Peyer's patch (tissue), 4 donors: ENCODE data around the gene LYST. TPM values are rescaled to one million over a fixed set of nuclear protein-coding genes. Genes with fewer than 3 reads are reported as not detected.

Experiments used
- DNase-seq, 3 donors: peaks; one replicate each; pipeline ENCODE4 v3.0.0-alpha.2; 2017 to 2019
- H3K27ac ChIP-seq, 4 donors: fragments of 200-600 bp; sonication (generic); one replicate each; pipeline ENCODE4 v1.5.1; 2016 to 2019
- H3K27me3 ChIP-seq, 2 donors: fragments of 200-600 bp; sonication (generic); one replicate each; pipeline ENCODE4 v1.5.1; 2019
- H3K36me3 ChIP-seq, 3 donors: fragments of 200-600 bp; sonication (generic); one replicate each; pipeline ENCODE4 v1.5.1; 2016 to 2019
- H3K4me1 ChIP-seq, 4 donors: fragments of 200-600 bp; sonication (generic); one replicate each; pipeline ENCODE4 v1.5.1; 2016 to 2019
- H3K4me3 ChIP-seq, 4 donors: fragments of 200-600 bp; sonication (generic); 1 replicate in 3 of 4; 2 replicates in 1 of 4; pipeline ENCODE4 v1.5.1; 2016 to 2019; ENCODE audit warnings: mild to moderate bottlenecking in 1 of 4
- H3K9me3 ChIP-seq, 4 donors: fragments of 200-600 bp; sonication (generic); one replicate each; pipeline ENCODE4 v1.5.1; 2016 to 2019; ENCODE audit warnings: mild to moderate bottlenecking in 1 of 4
- POLR2A ChIP-seq, 2 donors: fragments of 450-650 bp; IDR thresholded peaks; one replicate each; pipeline ENCODE4 v1.5.1; 2017; ENCODE audit warnings: antibody characterized with exemption in 2 of 2, mild to moderate bottlenecking in 2 of 2, moderate library complexity in 2 of 2
- total RNA-seq, 4 donors: library from RNA; depleted of rRNA; stranded (reverse); fragments of >200 nt; gene quantifications; one replicate each; pipeline ENCODE4 v1.1.0, GENCODE V29; 2016
- TF ChIP-seq, protein P1 (sequence below), 6 experiments: fragments of 450-650 bp in 4 of 6; fragments of 200-600 bp in 2 of 6; sonication (generic) in 1 of 6; IDR thresholded peaks; one replicate each; pipeline ENCODE4 v1.5.1; 2017 to 2019; ENCODE audit warnings: antibody characterized with exemption in 6 of 6, mild to moderate bottlenecking in 3 of 6, moderate library complexity in 1 of 6

LYST gene
- total RNA-seq, 4 donors from 2014 or later, result 27.8 to 68.5 (median 35.5) TPM

GRCh38 chr1:235688096-235688495 lies 178.6 kb downstream of the LYST start:
- H3K27me3 ChIP-seq, result no peaks in the 10 kb centered on the region
- H3K4me3 ChIP-seq, result no peak overlapping the region
- DNase-seq, result no peak
- no peak overlapping the region for H3K27ac ChIP-seq
- peaks cover 0 to 45% (median 0%) of the 10 kb centered on the region in 3 donors for H3K36me3 ChIP-seq
- H3K4me1 ChIP-seq, result no peaks in the 10 kb centered on the region
- TF ChIP-seq, protein P1, sequence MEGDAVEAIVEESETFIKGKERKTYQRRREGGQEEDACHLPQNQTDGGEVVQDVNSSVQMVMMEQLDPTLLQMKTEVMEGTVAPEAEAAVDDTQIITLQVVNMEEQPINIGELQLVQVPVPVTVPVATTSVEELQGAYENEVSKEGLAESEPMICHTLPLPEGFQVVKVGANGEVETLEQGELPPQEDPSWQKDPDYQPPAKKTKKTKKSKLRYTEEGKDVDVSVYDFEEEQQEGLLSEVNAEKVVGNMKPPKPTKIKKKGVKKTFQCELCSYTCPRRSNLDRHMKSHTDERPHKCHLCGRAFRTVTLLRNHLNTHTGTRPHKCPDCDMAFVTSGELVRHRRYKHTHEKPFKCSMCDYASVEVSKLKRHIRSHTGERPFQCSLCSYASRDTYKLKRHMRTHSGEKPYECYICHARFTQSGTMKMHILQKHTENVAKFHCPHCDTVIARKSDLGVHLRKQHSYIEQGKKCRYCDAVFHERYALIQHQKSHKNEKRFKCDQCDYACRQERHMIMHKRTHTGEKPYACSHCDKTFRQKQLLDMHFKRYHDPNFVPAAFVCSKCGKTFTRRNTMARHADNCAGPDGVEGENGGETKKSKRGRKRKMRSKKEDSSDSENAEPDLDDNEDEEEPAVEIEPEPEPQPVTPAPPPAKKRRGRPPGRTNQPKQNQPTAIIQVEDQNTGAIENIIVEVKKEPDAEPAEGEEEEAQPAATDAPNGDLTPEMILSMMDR (IDR thresholded peaks at IDR 0.05), result no peak
- no peak for TF ChIP-seq POLR2A (IDR thresholded peaks at IDR 0.05)
- H3K9me3 ChIP-seq, result no peaks in the 10 kb centered on the region

- H3K4me3 ChIP-seq, result no peak overlapping the region
- TF ChIP-seq, protein P1 (IDR thresholded peaks at IDR 0.05), result no peak
- no peak for TF ChIP-seq POLR2A (IDR thresholded peaks at IDR 0.05)
- no peaks in the 10 kb centered on the region for H3K9me3 ChIP-seq
- H3K27ac ChIP-seq, result no peak overlapping the region
- H3K27me3 ChIP-seq, result no peaks in the 10 kb centered on the region
- peaks cover 0 to 13% (median 0%) of the 10 kb centered on the region in 3 donors for H3K36me3 ChIP-seq
- no peaks in the 10 kb centered on the region for H3K4me1 ChIP-seq
- DNase-seq, result no peak
Measured at GRCh38 chr1:235683653-235684052, 183.1 kb downstream of the LYST start.

DNA sequence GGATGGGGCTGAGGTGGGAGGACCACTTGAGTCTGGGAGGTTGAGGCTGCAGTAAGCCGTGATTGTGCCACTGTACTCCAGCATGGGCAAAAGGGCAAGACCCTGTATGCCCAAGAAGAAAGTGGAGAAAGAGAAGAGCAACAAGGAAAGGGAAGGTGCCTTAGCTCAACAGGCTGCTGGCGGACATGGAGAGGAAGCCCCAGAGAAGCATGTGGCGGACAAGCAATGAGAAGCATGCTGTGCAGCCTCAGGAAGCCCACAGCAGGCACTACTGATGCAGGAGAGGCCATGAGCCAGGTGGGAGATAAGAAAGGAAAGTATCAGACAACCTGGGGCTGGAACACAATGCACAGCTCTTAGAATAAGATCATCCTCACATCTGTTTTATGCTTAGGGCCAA lies 184.5 kb downstream of the LYST start:
- no peak overlapping the region for H3K27ac ChIP-seq
- H3K9me3 ChIP-seq, result no peaks in the 10 kb centered on the region
- peaks cover 0 to 13% (median 0%) of the 10 kb centered on the region in 3 donors for H3K36me3 ChIP-seq
- H3K4me1 ChIP-seq, result no peaks in the 10 kb centered on the region
- no peak for DNase-seq
- H3K4me3 ChIP-seq, result no peak overlapping the region
- H3K27me3 ChIP-seq, result no peaks in the 10 kb centered on the region
- TF ChIP-seq, protein P1 (IDR thresholded peaks at IDR 0.05), result no peak
- TF ChIP-seq POLR2A (IDR thresholded peaks at IDR 0.05), result no peak

- DNase-seq, result no peak
- H3K4me3 ChIP-seq, result no peak overlapping the region
- no peak for TF ChIP-seq POLR2A (IDR thresholded peaks at IDR 0.05)
- TF ChIP-seq, protein P1 (IDR thresholded peaks at IDR 0.05), result no peak
- no peak overlapping the region for H3K27ac ChIP-seq
- no peaks in the 10 kb centered on the region for H3K27me3 ChIP-seq
- H3K36me3 ChIP-seq, result peaks cover 0 to 31% (median 4%) of the 10 kb centered on the region in 3 donors
- H3K4me1 ChIP-seq, result no peaks in the 10 kb centered on the region
- no peaks in the 10 kb centered on the region for H3K9me3 ChIP-seq
Measured at GRCh38 chr1:235679644-235680043, 187.1 kb downstream of the LYST start.

DNA sequence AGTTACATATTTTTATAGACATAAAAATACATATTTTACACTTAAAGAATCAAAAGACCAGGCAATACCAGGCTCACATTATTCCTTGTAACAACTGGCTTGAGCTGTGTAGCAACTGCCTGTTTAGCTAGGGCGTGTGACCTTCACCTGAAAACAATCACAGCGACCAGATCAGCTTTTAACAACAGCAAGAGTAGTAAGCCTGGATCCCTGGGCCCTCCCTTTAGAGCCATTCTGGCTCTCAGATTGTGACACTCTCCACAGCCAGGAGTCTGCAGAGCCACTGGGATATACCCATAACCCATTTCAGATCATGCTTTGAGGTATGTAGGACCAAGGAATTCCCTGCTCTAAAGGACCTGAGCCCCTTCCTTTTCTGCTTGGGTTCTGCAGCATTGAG lies 187.7 kb downstream of the LYST start:
- no peak for TF ChIP-seq POLR2A (IDR thresholded peaks at IDR 0.05)
- TF ChIP-seq, protein P1 (IDR thresholded peaks at IDR 0.05), result no peak
- no peak overlapping the region for H3K4me3 ChIP-seq
- peaks cover 0 to 34% (median 4%) of the 10 kb centered on the region in 3 donors for H3K36me3 ChIP-seq
- no peak overlapping the region for H3K27ac ChIP-seq
- no peaks in the 10 kb centered on the region for H3K4me1 ChIP-seq
- DNase-seq, result no peak
- no peaks in the 10 kb centered on the region for H3K9me3 ChIP-seq
- H3K27me3 ChIP-seq, result no peaks in the 10 kb centered on the region
